Nephron progenitor cell (in vitro differentiated cells): Measurements from ENCODE around the gene ZNF75A.

Experiments used
- DNase-seq: peaks from one replicate; pipeline ENCODE4 v3.0.0; 2021
- H3K27ac Mint-ChIP-seq: 2 replicates; pipeline ENCODE4 v1.8.0; 2021; ENCODE audit warnings: mild to moderate bottlenecking, moderate library complexity, mixed read lengths
- H3K27me3 Mint-ChIP-seq: 2 replicates; pipeline ENCODE4 v1.8.0; 2021; ENCODE audit warnings: mild to moderate bottlenecking, low read depth, mixed read lengths; ENCODE audit not compliant: poor library complexity
- H3K36me3 Mint-ChIP-seq: 2 replicates; pipeline ENCODE4 v1.8.0; 2021; ENCODE audit warnings: low read depth, mixed read lengths
- H3K4me1 Mint-ChIP-seq: 2 replicates; pipeline ENCODE4 v1.8.0; 2021; ENCODE audit warnings: mixed read lengths
- H3K4me3 Mint-ChIP-seq: 2 replicates; pipeline ENCODE4 v1.8.0; 2021; ENCODE audit warnings: mild to moderate bottlenecking, moderate library complexity, mixed read lengths
- H3K9me3 Mint-ChIP-seq: 2 replicates; pipeline ENCODE4 v1.8.0; 2021; ENCODE audit warnings: mild to moderate bottlenecking, moderate library complexity, mixed read lengths
- TF ChIP-seq, protein P1 (sequence below): fragments of 200-600 bp; sonication (generic); IDR thresholded peaks from 2 replicates; pipeline ENCODE4 v1.5.0; 2021; ENCODE audit warnings: antibody characterized with exemption

The ZNF75A gene

DNA sequence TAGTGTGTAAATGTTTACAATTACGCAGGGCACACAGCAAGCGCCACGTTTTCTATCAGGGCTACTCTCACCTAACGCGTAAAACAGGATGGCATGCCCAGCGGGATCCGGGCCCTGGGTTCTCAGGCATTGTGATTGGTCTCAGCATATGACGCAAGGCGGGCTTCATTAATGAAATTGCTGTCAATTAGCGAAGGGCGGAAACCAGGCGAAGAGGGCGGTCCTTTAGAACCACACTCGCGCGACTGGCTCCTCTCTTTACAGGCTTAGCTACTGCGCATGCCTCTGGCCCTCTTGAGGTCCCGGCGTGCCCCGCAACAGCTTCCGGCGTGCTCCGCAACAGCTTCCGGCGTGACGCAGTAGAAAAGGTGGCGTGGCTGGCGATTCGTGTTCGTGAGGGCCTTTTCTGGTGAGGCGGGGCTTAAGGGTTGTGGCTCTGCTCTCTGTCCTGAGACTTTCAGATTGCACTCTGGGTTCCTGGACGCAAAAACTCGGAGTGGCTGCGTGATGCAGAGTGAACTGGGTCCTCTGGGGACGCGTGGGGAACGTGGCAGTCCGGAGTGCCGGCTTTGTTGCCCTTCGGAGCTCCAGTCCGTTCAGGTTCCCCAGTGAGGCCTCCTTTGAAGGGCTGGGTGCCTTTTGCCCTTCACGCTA, 59.6 kb downstream of the ZNF75A start:
- H3K9me3 Mint-ChIP-seq: peaks cover 38% of the 10 kb centered on the region
- H3K27me3 Mint-ChIP-seq: peaks cover 33% of the 10 kb centered on the region
- H3K4me1 Mint-ChIP-seq: no peaks in the 10 kb centered on the region
- no peak for DNase-seq
- TF ChIP-seq, protein P1, sequence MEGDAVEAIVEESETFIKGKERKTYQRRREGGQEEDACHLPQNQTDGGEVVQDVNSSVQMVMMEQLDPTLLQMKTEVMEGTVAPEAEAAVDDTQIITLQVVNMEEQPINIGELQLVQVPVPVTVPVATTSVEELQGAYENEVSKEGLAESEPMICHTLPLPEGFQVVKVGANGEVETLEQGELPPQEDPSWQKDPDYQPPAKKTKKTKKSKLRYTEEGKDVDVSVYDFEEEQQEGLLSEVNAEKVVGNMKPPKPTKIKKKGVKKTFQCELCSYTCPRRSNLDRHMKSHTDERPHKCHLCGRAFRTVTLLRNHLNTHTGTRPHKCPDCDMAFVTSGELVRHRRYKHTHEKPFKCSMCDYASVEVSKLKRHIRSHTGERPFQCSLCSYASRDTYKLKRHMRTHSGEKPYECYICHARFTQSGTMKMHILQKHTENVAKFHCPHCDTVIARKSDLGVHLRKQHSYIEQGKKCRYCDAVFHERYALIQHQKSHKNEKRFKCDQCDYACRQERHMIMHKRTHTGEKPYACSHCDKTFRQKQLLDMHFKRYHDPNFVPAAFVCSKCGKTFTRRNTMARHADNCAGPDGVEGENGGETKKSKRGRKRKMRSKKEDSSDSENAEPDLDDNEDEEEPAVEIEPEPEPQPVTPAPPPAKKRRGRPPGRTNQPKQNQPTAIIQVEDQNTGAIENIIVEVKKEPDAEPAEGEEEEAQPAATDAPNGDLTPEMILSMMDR: no peak
- H3K4me3 Mint-ChIP-seq: no peak overlapping the region
- no peak overlapping the region for H3K27ac Mint-ChIP-seq
- no peaks in the 10 kb centered on the region for H3K36me3 Mint-ChIP-seq
